CD14-positive monocyte (primary cell): ENCODE measurements around the gene DPP7. TPM values are rescaled to one million over a fixed set of nuclear protein-coding genes. Genes with fewer than 3 reads are reported as not detected.
A peak's percentile ranks its signal among the peaks of the same experiment; 100 is the strongest.

Experiments
- DNase-seq, 3 donors: peaks; one replicate each; pipeline ENCODE4 v3.0.0-alpha.2; 2011 to 2022
- H2AFZ ChIP-seq: 2 replicates; pipeline ENCODE4 v1.6.0; 2012; ENCODE audit warnings: mild to moderate bottlenecking, low read depth, low read length, inconsistent platforms; ENCODE audit not compliant: insufficient read depth, poor library complexity, severe bottlenecking
- H3K27ac ChIP-seq, 2 donors: 1 replicate in 1 of 2; 2 replicates in 1 of 2; pipeline ENCODE4 v1.5.1; 2012 to 2013; ENCODE audit warnings: low read length in 2 of 2, control low read depth in 1 of 2, inconsistent platforms in 1 of 2, low read depth in 1 of 2, mild to moderate bottlenecking in 1 of 2
- H3K27me3 ChIP-seq, 2 donors: one replicate each; pipeline versions ENCODE4 v1.6.0 to v1.6.1; 2011 to 2013; ENCODE audit warnings: low read length in 2 of 2; ENCODE audit not compliant: control insufficient read depth in 2 of 2, insufficient read depth in 2 of 2
- H3K36me3 ChIP-seq, 2 donors: replicated peaks in 1 of 2; 1 replicate in 1 of 2; 2 replicates in 1 of 2; pipeline versions ENCODE4 v1.5.1 to v1.6.1; 2012 to 2013; ENCODE audit warnings: low read length in 2 of 2, control low read depth in 1 of 2, inconsistent platforms in 1 of 2, mild to moderate bottlenecking in 1 of 2; ENCODE audit not compliant: insufficient read depth in 2 of 2, control insufficient read depth in 1 of 2
- H3K4me1 ChIP-seq, 2 donors: 1 replicate in 1 of 2; 2 replicates in 1 of 2; pipeline versions ENCODE4 v1.5.1 to v1.6.1; 2012 to 2013; ENCODE audit warnings: low read length in 2 of 2, control low read depth in 1 of 2, inconsistent platforms in 1 of 2, mild to moderate bottlenecking in 1 of 2, moderate library complexity in 1 of 2; ENCODE audit not compliant: insufficient read depth in 2 of 2, control insufficient read depth in 1 of 2
- H3K4me2 ChIP-seq: replicated peaks from 2 replicates; pipeline ENCODE3; 2012; ENCODE audit warnings: low read length, moderate library complexity, mild to moderate bottlenecking; ENCODE audit not compliant: poor library complexity, severe bottlenecking; ENCODE audit errors: extremely low read depth
- H3K4me3 ChIP-seq, 3 experiments: fragments of 200-600 bp in 1 of 3; sonication (generic) in 1 of 3; replicated peaks in 1 of 3; 1 replicate in 2 of 3; 2 replicates in 1 of 3; pipeline ENCODE4 v1.5.1; 2011 to 2013; ENCODE audit warnings: low read length in 3 of 3, mild to moderate bottlenecking in 3 of 3, control low read depth in 2 of 3, low read depth in 2 of 3, inconsistent platforms in 1 of 3, moderate library complexity in 1 of 3
- H3K79me2 ChIP-seq: 2 replicates; pipeline ENCODE4 v1.6.0; 2012; ENCODE audit warnings: mild to moderate bottlenecking, control low read depth, inconsistent platforms, low read length, moderate library complexity; ENCODE audit not compliant: insufficient read depth
- H3K9ac ChIP-seq: 2 replicates; pipeline ENCODE4 v1.6.0; 2017; ENCODE audit warnings: low read length, mild to moderate bottlenecking; ENCODE audit not compliant: insufficient read depth, poor library complexity, severe bottlenecking
- H3K9me3 ChIP-seq, 2 donors: replicated peaks in 1 of 2; 1 replicate in 1 of 2; 2 replicates in 1 of 2; pipeline versions ENCODE4 v1.5.1 to v1.6.1; 2012 to 2013; ENCODE audit warnings: low read length in 2 of 2, control low read depth in 1 of 2; ENCODE audit not compliant: control insufficient read depth in 1 of 2, insufficient read depth in 1 of 2
- H4K20me1 ChIP-seq: 2 replicates; pipeline ENCODE4 v1.6.0; 2012; ENCODE audit warnings: mild to moderate bottlenecking, low read length, control low read depth, moderate library complexity; ENCODE audit not compliant: insufficient read depth
- H3K27ac Mint-ChIP-seq, 7 donors: one replicate each; pipeline ENCODE4 v1.8.0; 2020; ENCODE audit warnings: mild to moderate bottlenecking in 7 of 7, mixed read lengths in 7 of 7, moderate library complexity in 6 of 7, inconsistent platforms in 2 of 7
- H3K27me3 Mint-ChIP-seq, 3 donors: one replicate each; pipeline ENCODE4 v1.8.0; 2021 to 2022; ENCODE audit warnings: low read depth in 3 of 3, mild to moderate bottlenecking in 3 of 3, mixed read lengths in 3 of 3, moderate library complexity in 3 of 3, inconsistent platforms in 1 of 3
- H3K36me3 Mint-ChIP-seq, 2 donors: one replicate each; pipeline ENCODE4 v1.8.0; 2020; ENCODE audit warnings: mixed read lengths in 2 of 2, inconsistent platforms in 1 of 2, mild to moderate bottlenecking in 1 of 2
- H3K4me1 Mint-ChIP-seq: one replicate; pipeline ENCODE4 v1.8.0; 2020; ENCODE audit warnings: mild to moderate bottlenecking, mixed read lengths
- H3K4me3 Mint-ChIP-seq, 2 donors: one replicate each; pipeline ENCODE4 v1.8.0; 2020; ENCODE audit warnings: mild to moderate bottlenecking in 2 of 2, mixed read lengths in 2 of 2, moderate library complexity in 1 of 2
- H3K9me3 Mint-ChIP-seq, 7 donors: one replicate each; pipeline ENCODE4 v1.8.0; 2020 to 2022; ENCODE audit warnings: mixed read lengths in 7 of 7, mild to moderate bottlenecking in 6 of 7, moderate library complexity in 6 of 7, inconsistent platforms in 2 of 7
- WGBS: methylation state at CpG from one replicate; pipeline ENCODE4 v1.1.5; 2013; ENCODE audit warnings: missing lambda C conversion rate; ENCODE audit not compliant: insufficient coverage; 5-methylcytosine and 5-hydroxymethylcytosine counted together
- intact Hi-C, 2 donors: fragments of 100-400 bp; cut with micrococcal nuclease; formaldehyde crosslinking; loops; one replicate each; pipeline versions ENCODE4 v1.15.0 to v1.15.1; 2023
- polyA plus RNA-seq, 3 donors: library from polyadenylated mRNA; depleted of rRNA in 1 of 3; unstranded in 2 of 3; stranded (reverse) in 1 of 3; fragments of 300-500 nt in 2 of 3; fragments of >200 nt in 1 of 3; fragmentation: Illumina TruSeq in 2 of 3; gene quantifications; 1 replicate in 2 of 3; 2 replicates in 1 of 3; pipeline ENCODE4 v1.2.3, GENCODE V29; 2012 to 2021
- TF ChIP-seq, protein P1 (sequence below): fragments of 200-600 bp; IDR thresholded peaks from one replicate; pipeline ENCODE4 v1.8.0; 2022; ENCODE audit warnings: antibody characterized with exemption, mild to moderate bottlenecking

Gene DPP7
- polyA plus RNA-seq, 3 donors = 68.3 to 287 (median 150) TPM

DNA sequence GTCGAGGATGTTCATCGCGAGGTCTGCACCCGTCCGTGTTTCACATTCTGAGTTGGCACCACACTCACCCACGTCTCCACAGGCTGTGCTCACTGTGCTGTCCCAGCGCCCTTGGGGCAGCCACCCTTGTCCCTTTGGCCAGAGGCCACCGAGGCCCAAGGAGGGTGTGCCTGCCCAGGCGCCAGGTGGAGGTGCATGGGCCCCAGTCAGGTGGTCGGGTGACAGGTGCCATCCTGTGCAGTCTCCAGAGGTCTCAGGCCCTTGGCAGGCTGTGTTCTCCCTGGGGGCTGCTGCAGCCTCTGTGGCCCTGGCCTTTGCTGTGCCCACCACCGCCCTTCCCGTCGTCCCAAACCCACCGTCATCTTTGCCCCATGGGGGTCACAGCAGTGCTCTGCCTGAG, 15.3 kb downstream of the DPP7 start:
- Histone ChIP-seq H3K4me3 (no peak overlapping the region), H3K4me1 (no peaks in the 10 kb centered on the region), H4K20me1 (no peaks in the 10 kb centered on the region), H2AFZ (no peak overlapping the region), H3K27ac (no peak overlapping the region), H3K79me2 (no peaks in the 10 kb centered on the region), H3K27me3 (no peaks in the 10 kb centered on the region), H3K9ac (no peak overlapping the region), H3K4me2 (no peak overlapping the region), H3K36me3 (peaks cover 85 to 88% of the 10 kb centered on the region in 2 donors), H3K9me3 (peaks cover 10 to 27% of the 10 kb centered on the region in 2 donors)
- Mint-ChIP-seq H3K27ac (no peak overlapping the region), H3K4me1 (no peaks in the 10 kb centered on the region), H3K4me3 (no peak overlapping the region), H3K27me3 (peaks cover 0 to under 1% (median 0%) of the 10 kb centered on the region in 3 donors), H3K9me3 (peaks cover 0 to 3% (median 0%) of the 10 kb centered on the region in 7 donors), H3K36me3 (peaks cover 33 to 44% of the 10 kb centered on the region in 2 donors)
- no peak for DNase-seq
- 95% methylated on average over 8 of the region's 14 CpGs for WGBS
- intact Hi-C loops = no loop called here
- TF ChIP-seq, protein P1, sequence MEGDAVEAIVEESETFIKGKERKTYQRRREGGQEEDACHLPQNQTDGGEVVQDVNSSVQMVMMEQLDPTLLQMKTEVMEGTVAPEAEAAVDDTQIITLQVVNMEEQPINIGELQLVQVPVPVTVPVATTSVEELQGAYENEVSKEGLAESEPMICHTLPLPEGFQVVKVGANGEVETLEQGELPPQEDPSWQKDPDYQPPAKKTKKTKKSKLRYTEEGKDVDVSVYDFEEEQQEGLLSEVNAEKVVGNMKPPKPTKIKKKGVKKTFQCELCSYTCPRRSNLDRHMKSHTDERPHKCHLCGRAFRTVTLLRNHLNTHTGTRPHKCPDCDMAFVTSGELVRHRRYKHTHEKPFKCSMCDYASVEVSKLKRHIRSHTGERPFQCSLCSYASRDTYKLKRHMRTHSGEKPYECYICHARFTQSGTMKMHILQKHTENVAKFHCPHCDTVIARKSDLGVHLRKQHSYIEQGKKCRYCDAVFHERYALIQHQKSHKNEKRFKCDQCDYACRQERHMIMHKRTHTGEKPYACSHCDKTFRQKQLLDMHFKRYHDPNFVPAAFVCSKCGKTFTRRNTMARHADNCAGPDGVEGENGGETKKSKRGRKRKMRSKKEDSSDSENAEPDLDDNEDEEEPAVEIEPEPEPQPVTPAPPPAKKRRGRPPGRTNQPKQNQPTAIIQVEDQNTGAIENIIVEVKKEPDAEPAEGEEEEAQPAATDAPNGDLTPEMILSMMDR = no peak

DNA sequence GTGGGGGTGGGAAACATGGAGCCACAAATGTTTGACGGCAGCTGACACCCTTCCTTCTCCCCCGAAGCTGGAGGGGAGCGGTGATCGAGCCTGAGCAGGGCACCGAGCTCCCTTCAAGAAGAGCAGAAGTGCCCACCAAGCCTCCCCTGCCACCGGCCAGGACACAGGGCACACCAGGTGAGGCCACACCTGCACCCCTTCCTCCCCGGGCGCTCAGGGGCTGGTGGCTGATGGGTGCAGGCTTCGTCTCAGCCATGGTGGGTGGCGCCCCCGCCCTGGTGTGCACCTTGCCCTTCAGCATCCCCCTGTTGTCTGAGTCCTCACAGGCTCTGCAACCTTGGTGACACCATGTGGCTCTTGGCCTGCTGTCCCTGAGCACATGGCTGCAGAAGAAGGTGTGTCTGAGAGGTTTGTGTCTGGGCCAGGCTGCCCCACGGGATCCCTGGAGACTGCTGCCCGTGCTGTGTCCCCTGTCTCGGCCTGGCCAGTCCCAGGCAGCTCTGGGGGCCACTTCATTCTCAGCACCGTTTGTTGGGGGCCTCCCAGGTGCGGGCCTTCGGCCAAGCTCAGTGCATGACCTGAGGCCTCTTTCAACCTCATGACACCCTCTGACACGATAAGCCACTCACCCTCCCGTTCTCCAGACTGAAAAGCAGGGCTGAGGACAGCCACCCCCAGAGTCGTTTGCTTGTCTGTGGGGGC, 16.6 kb downstream of the DPP7 start:
- Mint-ChIP-seq H3K9me3 (peaks cover 0 to 3% (median 0%) of the 10 kb centered on the region in 7 donors), H3K4me3 (no peak overlapping the region), H3K27ac (peak overlapping the region in 2 of 7 donors; percentile 13 to 52), H3K27me3 (peaks cover 0 to 2% (median 0%) of the 10 kb centered on the region in 3 donors), H3K4me1 (no peaks in the 10 kb centered on the region), H3K36me3 (peaks cover 44 to 49% of the 10 kb centered on the region in 2 donors)
- Histone ChIP-seq H3K4me3 (no peak overlapping the region), H2AFZ (no peak overlapping the region), H3K4me1 (no peaks in the 10 kb centered on the region), H3K27ac (no peak overlapping the region), H3K9ac (no peak overlapping the region), H4K20me1 (no peaks in the 10 kb centered on the region), H3K4me2 (no peak overlapping the region), H3K27me3 (no peaks in the 10 kb centered on the region), H3K79me2 (no peaks in the 10 kb centered on the region), H3K36me3 (peaks cover 72 to 82% of the 10 kb centered on the region in 2 donors), H3K9me3 (peaks cover 10 to 17% of the 10 kb centered on the region in 2 donors)
- 97% methylated on average over 17 of the region's 20 CpGs for WGBS
- intact Hi-C loops = no loop called here
- TF ChIP-seq, protein P1 = no peak
- no peak for DNase-seq
